ENCODE results near the gene IL21.

Gene IL21

GRCh38 chr4:122603156-122603574, 17.7 kb downstream of the IL21 start:
- TF ChIP-seq CTCF (IDR thresholded peaks at IDR 0.05; ENCODE audit: borderline replicate concordance, insufficient read depth, low read depth, low read length), result no peak
- H3K4me3 ChIP-seq (ENCODE audit: low read depth, low read length), result no peak overlapping the region

GRCh38 chr4:122602277-122603142, 18.4 kb downstream of the IL21 start:
- TF ChIP-seq CTCF (IDR thresholded peaks at IDR 0.05; ENCODE audit: borderline replicate concordance, insufficient read depth, low read depth, low read length), result peak; percentile 25; the same call in 1 of the 2 replicates

GRCh38 chr4:122591196-122591595, 29.7 kb downstream of the IL21 start:
- TF ChIP-seq CTCF (IDR thresholded peaks at IDR 0.05; ENCODE audit: borderline replicate concordance, insufficient read depth, low read depth, low read length), result no peak
- H3K4me3 ChIP-seq (ENCODE audit: low read depth, low read length), result no peak overlapping the region

More at GRCh38 chr4:122602277-122603142, 18.4 kb downstream of the IL21 start:
- H3K4me3 ChIP-seq (ENCODE audit: low read depth, low read length), result no peak overlapping the region

- no peak for TF ChIP-seq CTCF (IDR thresholded peaks at IDR 0.05; ENCODE audit: borderline replicate concordance, insufficient read depth, low read depth, low read length)
- no peak overlapping the region for H3K4me3 ChIP-seq (ENCODE audit: low read depth, low read length)
These were observed 32.2 kb downstream of the IL21 start for GRCh38 chr4:122588453-122589238.

GRCh38 chr4:122584519-122584918, 36.3 kb downstream of the IL21 start:
- H3K4me3 ChIP-seq (ENCODE audit: low read depth, low read length), result no peak overlapping the region
- TF ChIP-seq CTCF (IDR thresholded peaks at IDR 0.05; ENCODE audit: borderline replicate concordance, insufficient read depth, low read depth, low read length), result no peak

- no peak overlapping the region for H3K4me3 ChIP-seq (ENCODE audit: low read depth, low read length)
- no peak for TF ChIP-seq CTCF (IDR thresholded peaks at IDR 0.05; ENCODE audit: borderline replicate concordance, insufficient read depth, low read depth, low read length)
These were observed 37.0 kb downstream of the IL21 start for GRCh38 chr4:122583906-122584305.
